Fibroblast of skin of left biceps (primary cell): Measurements from ENCODE around the gene SPEM1.

Experiments used
- DNase-seq, 2 experiments: peaks; one replicate each; pipeline ENCODE4 v3.0.0-alpha.2; 2013; ENCODE audit warnings: low read depth in 2 of 2

SPEM1 gene

DNA sequence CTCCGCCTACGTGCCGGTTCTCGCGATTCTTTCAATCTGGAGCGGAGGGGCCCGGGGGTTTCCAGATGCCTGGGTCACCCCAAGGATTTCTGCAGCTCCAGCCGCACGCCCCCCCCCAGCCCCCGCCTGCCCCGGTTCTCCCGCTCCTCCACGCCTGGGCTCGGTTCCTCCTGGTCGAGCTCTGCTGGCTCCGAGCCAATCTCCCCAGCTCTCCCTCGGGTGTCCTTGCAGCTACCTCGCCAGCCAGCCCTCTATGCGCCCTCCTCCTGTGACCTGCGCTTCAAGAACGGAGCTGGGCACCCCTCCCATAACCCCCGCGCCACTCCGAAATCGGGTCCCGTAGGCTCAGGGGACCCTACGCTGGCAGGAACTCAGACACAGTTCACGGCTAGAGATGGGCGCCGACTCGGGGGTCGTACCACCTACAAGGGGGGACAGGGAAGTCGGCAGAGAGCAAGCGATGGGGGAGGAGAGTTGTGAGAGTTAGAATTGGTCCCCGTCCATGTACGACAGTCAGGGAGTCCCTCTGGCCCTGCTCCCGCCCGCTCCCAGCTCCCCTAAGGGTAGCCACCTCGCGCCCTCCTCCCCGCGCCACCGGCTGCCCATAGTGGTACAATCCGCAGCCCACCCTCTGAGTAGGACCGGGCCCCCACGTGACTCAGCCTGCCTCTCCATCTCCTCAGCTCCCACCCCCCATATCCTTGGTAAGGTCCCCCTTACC lies 20.1 kb downstream of the SPEM1 start:
- no peak for DNase-seq

GRCh38 chr17:7440834-7441195 lies 20.7 kb downstream of the SPEM1 start:
- no peak for DNase-seq

- no peak for DNase-seq
Measured at GRCh38 chr17:7441266-7441665, 21.1 kb downstream of the SPEM1 start.

DNA sequence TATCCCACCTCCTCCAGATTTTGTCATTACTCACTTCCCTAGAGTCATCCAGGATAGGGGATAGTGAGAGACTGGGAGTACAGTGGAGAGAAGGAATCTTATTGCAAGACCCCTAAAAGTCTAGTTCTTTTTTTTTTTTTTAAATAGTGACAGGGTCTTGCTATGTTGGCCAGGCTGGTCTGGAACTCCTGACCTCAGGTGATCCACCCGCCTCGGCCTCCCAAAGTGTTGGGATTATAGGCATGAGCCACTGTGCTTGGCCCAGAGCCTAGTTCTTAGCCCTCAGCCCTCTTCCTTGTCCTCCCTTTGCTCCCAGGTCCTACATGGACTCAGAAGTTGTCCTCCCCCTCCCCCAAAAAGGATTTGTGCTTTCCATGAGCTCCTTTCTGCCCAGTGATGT lies 22.0 kb downstream of the SPEM1 start:
- no peak for DNase-seq

GRCh38 chr17:7443499-7444485 lies 23.7 kb downstream of the SPEM1 start:
- no peak for DNase-seq

DNA sequence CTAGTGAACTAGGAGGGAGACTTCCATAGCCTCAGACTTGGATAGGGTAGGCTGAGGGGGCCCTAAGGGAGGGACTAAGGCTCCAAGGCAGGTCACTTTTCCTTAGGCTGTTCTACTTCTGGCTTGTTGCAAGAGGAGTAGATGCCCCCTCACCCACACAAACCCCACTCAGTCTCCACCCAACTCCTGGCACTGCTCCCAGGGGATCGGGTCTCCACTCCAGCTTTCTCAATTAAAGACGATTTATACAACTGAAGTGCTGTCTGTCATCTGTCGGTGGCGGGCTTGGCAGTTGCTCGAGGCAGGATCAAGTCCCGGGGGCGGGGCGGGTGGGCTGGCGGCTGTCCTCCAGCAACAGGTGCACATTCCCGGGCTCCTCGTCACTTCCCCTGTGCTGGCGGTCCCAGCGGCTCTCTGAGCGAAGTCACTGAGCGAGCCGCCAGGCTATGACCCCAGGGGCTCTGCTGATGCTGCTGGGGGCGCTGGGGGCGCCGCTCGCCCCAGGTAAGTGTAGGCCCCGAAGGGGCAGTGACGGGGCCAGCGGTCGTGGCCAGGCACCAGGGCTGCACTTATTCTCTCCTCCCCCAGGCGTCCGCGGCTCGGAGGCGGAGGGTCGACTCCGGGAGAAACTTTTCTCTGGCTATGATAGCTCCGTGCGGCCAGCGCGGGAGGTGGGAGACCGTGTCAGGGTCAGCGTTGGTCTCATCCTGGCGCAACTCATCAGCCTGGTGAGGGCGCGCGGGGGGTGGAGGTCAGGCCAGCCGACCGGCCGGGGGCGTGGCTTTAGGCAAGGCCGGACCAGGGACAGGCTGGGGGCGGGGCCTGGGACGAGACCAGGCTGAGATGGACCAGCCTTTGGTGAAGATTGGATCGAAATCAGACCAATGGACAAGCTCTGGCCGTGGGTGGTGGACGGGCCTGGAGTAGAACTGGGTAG lies 24.8 kb downstream of the SPEM1 start, which contains the start of gene CHRNB1:
CHRNB1 (plus strand) TSS at position 380 of the 937 bp plus-strand sequence; CDS start at position 447, 67 bp downstream.
- no peak for DNase-seq

DNA sequence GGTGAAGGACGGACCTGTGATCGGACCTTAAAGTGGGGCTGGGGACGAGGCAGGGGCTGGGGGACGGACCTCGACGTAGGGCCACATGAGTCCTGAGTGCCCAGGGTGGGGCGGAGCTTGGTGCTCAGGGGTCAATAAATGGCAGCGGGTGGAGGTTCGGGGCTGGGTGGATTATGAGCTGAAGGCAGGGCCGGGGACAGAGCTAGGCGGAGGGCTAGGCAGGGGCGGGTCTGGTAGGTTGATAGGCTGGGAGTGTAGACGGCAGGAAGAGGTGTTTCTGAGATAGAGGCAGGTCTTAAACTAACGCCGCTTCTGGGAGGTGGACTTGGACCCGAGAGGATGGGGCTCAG lies 25.5 kb downstream of the SPEM1 start:
- no peak for DNase-seq

DNA sequence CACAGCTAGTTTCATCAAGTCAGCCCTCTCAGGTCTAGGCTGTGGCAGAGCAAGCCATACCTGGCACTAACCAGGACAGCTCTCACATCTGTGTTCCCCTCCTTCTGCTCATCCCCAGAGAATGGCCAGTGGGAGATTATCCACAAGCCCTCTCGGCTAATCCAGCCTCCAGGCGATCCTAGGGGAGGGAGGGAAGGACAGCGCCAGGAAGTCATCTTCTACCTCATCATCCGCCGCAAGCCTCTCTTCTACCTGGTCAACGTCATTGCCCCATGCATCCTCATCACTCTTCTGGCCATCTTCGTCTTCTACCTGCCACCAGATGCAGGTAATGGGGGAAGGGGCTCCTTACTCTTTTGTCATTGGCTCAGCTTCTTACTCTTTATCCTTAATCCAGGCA lies 28.3 kb downstream of the SPEM1 start:
- DNase-seq: no peak

DNA sequence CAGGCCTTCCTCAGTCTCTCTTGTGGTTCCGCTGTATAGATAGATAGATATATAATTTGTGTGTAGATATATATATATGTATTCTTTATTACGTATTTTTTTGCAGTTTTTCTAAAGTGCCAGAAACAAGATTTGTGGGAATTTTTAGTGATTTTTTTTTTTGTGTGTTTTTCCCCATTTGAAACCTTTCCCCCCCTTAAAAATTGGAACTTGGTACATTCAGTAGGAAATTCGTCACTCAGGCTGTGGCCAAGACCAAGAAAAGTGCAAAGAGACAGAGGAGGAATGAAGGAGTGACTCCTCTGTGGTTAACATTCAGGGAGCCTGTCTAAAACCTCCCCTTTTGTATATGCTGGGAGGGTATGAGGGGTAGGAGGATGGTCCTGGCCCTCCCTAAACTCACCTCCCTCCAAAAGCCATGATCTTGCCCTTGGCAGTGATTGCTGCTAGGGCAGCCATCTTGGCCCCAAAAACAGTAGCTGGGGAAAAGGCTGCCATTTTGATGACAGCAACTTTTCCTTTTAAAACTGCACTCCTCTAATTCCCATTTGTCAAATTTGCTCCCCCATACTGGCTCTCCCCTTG lies 39.9 kb downstream of the SPEM1 start:
- DNase-seq: no peak

- no peak for DNase-seq
Measured at GRCh38 chr17:7460850-7461660, 40.9 kb downstream of the SPEM1 start.

DNA sequence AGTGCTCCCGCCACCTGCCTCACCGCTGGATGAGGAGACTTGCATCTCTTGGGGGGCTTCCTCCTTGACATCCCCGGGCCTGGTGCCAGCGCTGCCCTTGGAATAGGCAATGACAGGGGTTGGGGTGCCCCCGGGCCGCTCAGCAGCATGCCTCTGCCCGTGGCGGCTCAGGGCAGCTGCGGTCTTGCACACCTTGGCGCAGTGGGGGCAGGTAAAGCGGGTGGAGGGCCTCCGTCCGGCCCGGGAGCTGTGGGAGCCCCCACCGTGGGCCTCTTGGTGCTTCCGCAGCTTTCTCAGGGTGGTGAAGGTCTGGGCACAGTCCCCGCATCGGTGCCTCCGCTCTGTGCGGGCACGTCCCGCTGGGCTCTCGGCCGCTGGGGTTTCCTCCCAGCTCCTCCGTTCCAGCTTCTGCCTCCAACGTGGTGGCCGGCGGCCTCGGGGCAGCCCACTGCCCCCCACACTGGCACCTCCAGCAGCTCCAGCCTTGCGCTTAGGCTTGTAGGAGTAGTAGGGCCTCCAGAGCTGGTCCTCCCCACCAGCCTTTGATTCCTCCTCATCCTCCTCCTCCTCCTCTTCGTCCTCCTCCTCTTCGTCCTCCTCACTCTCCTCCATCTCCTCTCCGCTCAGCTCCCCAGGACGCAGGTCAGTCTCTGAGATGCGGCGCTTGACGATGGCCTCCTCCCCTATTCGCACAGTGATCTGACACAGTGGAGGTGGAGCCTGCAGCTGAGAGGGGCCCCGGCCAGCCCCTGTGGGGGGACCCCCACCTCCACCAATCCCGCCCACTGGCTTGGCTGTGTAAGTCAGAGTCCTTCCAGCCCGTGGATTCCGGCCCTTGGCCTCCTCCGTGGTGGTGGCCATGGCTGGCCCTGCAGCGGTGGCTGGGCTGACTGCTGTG lies 42.6 kb downstream of the SPEM1 start:
- DNase-seq: no peak

DNA sequence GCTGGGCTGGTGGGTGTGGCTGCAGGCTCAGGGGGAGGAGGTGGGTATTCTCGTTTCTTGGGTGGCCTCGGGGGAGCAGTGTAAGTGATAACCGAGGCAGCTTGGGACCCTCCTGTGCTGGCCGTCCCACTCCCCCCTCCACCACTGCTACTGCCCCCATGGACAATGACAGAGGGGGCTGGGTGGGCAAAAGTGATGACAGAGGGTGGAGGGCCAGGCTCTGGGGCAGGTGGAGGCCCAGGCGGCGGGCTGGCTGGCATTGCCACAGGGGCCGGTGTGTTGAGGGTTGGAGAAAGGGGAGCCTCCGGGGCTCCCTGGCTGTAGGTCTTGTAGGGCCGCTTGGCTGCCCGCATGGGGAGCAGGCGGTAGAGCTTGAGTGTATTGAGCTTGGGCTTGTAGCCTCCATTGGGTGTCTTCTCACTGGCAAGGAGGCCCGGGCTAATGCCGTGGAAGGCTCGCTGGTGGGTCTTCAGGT lies 43.3 kb downstream of the SPEM1 start:
- no peak for DNase-seq

GRCh38 chr17:7464081-7464480 lies 44.0 kb downstream of the SPEM1 start:
- no peak for DNase-seq

DNA sequence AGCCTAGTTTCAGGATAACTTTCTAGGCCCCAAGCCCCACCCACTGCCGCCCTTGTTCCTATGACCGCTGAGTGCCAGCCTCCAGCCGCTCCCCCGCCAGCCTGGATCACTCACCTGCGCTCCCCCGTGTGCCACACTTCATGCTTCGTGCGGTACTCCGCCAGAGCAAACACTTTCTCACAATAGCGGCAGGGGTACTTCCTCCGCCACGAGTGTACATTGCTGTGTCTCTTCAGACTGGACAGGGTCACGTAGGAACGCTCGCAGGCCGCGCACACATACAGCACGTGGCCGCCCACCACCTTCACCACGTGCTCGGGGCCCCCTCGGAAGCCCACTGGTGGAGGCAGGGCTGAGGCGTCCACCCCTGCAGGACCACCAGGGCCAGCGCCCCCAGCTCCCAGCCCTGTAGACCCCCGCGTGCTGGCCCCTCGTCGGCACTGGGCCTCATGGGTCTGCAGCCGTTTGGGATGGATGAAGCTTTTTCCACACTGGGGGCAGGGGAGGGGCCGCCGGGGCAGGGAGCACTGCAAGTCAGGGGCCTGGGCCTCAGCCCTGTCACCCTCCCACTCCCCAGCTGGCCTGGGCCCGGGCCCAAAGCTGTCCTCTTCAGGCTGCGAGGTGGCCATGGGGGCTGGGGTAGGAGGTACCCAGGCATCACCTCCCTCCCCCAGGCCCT lies 45.6 kb downstream of the SPEM1 start:
- no peak for DNase-seq

DNA sequence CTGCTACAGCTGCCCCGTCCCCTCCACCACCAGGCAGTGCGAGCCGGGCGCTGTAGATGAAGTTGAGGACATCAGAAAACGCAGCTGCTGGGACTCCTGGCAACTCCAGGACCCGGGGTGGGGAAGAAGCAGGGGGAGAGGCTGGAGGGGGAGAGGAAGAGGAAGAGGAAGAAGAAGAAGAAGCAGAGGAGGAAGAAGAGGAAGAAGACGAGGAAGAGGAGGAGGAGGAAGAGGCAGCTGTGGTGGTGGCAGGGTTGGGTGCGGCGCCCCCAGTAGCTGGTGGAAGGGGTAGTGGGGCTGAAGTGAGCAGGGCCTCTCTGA lies 46.2 kb downstream of the SPEM1 start:
- DNase-seq: no peak

DNA sequence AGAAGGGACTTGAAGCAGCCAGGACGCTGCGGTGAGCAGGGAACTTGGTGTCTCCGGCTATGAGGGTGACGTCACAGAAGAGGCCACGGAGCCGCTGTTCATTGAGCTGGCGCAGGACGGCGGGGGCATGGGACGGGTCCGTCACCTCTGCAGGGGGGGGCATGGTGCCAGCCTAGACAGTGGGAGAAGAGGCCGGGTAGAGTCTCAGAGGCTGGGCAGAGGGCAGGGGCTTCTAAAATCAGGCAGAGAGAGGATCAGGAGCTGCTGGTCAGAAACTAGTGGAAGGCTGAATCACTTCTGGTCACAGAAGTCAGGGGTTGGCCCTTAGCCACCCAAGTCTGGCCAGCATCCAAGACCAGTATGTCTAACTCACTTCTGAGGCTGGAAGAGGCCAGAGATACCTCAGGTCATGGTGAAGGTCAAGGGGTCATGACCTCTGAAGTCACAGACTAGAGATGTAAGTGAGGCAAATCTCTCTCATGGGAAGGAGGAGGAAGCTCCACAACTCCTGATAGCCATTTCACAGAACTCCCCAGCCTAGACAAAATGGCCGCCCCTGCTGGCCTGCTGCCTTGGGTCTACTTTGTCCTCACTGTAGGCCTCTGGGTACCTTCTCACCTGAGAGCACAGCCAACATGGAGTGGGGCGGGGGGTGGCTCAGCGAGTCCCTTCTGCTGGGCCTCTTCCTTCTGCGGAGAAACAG lies 46.7 kb downstream of the SPEM1 start:
- no peak for DNase-seq

DNA sequence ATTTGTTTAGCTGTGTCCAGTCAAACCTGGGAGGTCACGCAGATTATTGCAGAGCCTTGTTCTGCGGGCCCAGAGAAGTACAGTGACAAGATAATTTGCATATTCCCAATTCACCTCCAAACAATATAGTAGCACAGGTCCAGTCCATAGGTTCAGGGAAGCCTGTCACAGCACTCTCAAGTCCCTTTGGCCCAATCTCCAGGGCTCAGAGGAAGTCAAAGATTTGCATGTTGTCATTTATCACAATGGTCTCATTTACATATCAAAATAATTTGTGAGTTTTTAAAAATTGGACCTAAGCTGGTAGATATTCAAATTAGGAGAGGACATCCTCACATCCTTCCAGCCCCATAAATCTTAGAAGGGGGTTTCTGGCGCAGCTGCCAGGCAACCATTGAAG lies 47.4 kb downstream of the SPEM1 start:
- no peak for DNase-seq

GRCh38 chr17:7468290-7468689 lies 48.2 kb downstream of the SPEM1 start:
- no peak for DNase-seq
